ENCODE results near the gene USP27X.

Gene USP27X

GRCh38 chrX:49878834-49879655 lies at the start of gene USP27X:
Gene USP27X, plus strand, starts transcription at chrX:49879484. Its CDS starts 824 bp downstream, at chrX:49880308.
- peak; percentile 53 to 65 for DNase-seq (ENCODE audit: low read depth in 2 of 2)

DNA sequence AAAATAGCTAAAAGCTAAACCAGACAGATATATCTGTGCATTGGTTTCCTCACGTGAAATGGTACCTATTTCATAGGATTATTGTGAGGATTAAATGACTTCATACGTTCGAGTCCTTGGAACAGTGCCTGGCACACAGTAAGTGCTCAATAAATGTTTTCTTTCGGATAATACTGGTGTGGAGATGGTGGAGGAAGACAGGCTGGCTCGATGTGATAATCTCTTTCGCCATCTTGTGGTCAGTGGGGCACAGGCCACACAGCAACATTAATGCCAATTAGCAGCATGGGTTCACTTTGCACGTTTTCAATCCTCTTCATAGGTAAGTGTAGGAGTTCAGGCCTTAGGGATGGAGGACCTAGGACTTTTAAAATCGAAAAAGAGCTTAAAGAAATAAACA lies 40.9 kb upstream of the USP27X start:
- no peak for DNase-seq (ENCODE audit: low read depth in 2 of 2)

DNA sequence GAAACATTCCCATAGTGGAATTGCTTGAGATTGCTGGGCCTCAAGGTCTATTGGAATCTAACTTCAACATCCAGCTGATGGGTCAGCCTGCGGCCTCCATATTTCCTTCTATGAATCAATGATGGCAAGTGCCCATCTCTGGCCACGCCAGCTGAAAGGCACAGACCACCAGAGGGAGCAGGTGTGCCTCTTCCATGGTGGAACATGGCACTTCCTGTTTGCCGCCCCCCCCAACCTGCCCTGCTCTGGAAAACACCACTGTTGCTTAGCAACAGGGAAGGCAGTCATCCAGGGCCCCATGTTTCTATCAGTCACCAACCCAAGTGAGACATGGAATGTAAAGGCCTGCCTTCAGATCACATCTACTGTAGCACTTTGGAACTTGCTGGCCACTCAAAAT lies 38.6 kb upstream of the USP27X start:
- peak; percentile 1 to 4 for DNase-seq (ENCODE audit: low read depth in 2 of 2)

- DNase-seq (ENCODE audit: low read depth in 2 of 2): no peak
These were observed 36.7 kb upstream of the USP27X start for GRCh38 chrX:49842621-49843020.

- DNase-seq (ENCODE audit: low read depth in 2 of 2): no peak
These were observed 34.7 kb upstream of the USP27X start for GRCh38 chrX:49844611-49845010.

DNA sequence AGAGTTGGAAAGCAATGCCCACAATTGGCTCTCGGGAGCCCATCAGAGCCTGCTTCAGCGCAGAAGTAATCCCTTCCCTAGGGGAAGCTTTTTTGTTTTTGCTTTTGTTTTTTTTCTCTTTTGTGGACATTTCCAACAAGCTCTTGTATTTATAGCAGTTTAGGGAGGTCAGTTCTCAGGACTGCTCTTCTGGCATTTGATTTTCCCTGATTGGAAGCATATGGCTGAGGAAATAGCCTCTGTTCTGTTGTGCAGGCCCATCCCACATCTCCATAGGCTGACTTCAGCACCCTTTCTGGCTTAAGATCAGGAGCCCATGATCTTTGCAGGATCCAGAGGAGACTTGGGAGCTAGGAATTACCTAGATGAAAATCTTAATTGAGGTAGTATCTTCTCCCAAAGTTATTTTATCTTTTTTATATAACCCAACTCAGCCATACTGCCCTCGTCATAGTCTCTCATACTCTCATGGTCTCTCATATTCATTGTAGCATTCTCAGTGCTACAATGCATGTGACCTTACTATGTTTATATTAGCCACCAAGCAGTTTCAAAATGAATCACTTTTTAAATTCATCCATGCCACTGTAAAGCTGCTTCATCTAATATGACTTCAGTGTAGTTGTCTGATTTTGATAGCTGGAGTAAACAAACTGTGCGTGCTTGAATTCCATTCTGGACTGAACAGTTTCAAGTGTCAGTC lies 33.4 kb upstream of the USP27X start:
- DNase-seq (ENCODE audit: low read depth in 2 of 2): no peak

GRCh38 chrX:49846522-49846921 lies 32.8 kb upstream of the USP27X start:
- no peak for DNase-seq (ENCODE audit: low read depth in 2 of 2)

DNA sequence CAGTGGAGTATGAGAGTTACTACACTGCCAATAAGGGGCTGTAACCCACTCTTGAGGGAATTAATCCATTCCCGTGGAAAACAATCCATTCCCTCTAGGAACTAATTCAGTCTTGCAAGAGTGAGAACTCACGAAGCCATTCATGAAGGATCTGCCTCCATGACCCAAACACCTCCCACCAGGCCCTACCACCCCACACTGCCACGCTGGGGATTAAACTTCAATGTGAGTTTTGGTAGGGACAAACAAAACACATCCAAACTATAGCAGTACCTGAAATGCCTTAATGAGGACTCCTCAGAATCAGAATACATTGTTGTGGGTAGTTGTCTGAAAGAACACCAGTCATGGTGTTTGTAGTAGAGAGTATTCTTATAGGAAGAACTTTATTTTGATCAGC lies 31.0 kb upstream of the USP27X start:
- DNase-seq (ENCODE audit: low read depth in 2 of 2): no peak

DNA sequence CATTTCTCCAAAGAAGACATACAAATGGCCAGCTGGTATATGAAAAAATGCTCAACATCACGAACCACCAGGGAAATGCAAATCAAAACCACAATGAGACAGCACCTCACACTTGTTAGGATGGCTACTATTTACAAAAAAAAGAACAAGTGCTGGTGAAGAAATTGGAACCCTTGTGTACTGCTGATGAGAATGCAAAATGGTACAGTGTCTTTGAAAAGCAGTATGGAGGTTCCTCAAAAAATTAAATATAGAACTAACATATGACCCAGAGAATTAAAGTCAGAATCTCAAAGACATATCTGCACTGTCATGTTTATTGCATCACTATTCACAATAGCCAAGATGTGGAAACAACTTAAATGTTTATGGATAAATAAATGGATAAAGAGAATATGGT lies 29.3 kb upstream of the USP27X start:
- no peak for DNase-seq (ENCODE audit: low read depth in 2 of 2)

- DNase-seq (ENCODE audit: low read depth in 2 of 2): no peak
These were observed 25.6 kb upstream of the USP27X start for GRCh38 chrX:49853661-49854060.

GRCh38 chrX:49856819-49857218 lies 22.5 kb upstream of the USP27X start:
- DNase-seq (ENCODE audit: low read depth in 2 of 2): no peak

GRCh38 chrX:49858341-49858740 lies 20.9 kb upstream of the USP27X start:
- no peak for DNase-seq (ENCODE audit: low read depth in 2 of 2)

- DNase-seq (ENCODE audit: low read depth in 2 of 2): no peak
These were observed 19.8 kb upstream of the USP27X start for GRCh38 chrX:49859491-49859890.

- no peak for DNase-seq (ENCODE audit: low read depth in 2 of 2)
These were observed 18.3 kb upstream of the USP27X start for GRCh38 chrX:49860867-49861535.

- DNase-seq (ENCODE audit: low read depth in 2 of 2): no peak
These were observed 17.2 kb upstream of the USP27X start for GRCh38 chrX:49862093-49862492.

- no peak for DNase-seq (ENCODE audit: low read depth in 2 of 2)
These were observed 10.5 kb upstream of the USP27X start for GRCh38 chrX:49868739-49869138.

GRCh38 chrX:49876750-49877149 lies 2.5 kb upstream of the USP27X start:
- DNase-seq (ENCODE audit: low read depth in 2 of 2): no peak

GRCh38 chrX:49877397-49878101 lies 1.7 kb upstream of the USP27X start:
- no peak for DNase-seq (ENCODE audit: low read depth in 2 of 2)

GRCh38 chrX:49878128-49878833 lies 1.0 kb upstream of the USP27X start:
- DNase-seq (ENCODE audit: low read depth in 2 of 2): no peak

- DNase-seq (ENCODE audit: low read depth in 2 of 2): no peak
These were observed 483 bp downstream of the USP27X start for GRCh38 chrX:49879656-49880277.

GRCh38 chrX:49880668-49881067 lies 1.4 kb downstream of the USP27X start:
- no peak for DNase-seq (ENCODE audit: low read depth in 2 of 2)
